GM15510 (cell line): ENCODE measurements around the gene USP13.

Source experiments
- POLR2A ChIP-seq: IDR thresholded peaks from 3 replicates; pipeline ENCODE4 v1.6.1; 2011; ENCODE audit warnings: borderline replicate concordance; ENCODE audit not compliant: insufficient read length; ENCODE audit errors: extremely low read depth

The USP13 gene

DNA sequence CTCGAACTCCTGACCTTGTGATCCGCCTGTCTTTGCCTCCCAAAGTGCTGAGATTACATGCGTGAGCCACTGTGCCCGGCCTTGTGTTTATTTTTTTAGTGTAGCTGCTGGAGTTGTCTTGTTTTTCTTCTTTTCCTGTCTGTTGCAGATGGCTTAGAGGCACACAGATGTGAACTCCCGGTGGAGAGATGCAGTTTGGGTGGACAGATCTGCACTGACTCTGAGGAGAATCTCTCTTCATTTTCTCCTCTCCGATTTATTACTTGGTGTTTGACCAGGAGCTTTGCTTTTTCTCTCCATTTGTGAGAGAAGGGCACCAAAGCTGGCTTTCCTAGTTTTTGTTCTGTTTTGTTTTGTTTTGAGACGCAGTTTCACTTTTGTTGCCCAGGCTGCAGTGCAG lies 62.7 kb downstream of the USP13 start:
- no peak for TF ChIP-seq POLR2A

DNA sequence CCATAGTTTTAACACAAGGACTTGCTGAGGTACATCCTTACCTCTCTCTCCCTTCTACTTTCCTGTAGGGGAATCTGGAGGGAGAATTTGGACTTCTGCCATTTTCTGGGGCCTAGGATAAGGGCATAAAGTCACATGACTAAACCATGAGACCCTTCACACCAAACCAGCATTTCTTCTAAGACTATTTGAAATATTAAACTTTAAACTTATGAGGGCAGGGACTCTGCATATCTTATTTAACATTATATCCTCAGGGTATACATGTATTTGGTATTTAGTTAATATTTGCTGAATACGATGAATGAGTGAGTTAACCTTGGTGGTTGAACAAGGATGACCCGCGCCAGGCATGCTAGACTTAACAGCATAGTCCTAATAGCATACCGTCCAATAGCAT lies 63.4 kb downstream of the USP13 start:
- no peak for TF ChIP-seq POLR2A

DNA sequence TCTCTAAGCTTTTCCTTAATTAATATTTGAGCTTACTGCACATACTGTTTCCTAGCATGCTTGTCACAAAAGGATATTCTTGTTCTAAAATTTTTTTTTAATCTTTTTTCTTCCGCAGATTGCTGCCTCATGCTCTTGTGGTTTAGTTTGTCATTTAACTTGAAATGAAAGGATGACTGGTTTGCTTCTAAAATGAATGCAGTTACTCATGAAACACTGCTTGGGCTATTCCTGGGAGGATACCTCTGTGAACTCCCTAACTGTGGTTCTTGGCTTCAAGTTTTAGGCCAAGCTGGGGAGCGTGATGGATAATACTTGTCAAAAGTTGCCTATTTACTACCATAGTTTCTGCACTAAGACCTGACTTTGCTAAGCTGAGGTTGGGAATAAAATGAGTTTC lies 64.0 kb downstream of the USP13 start:
- no peak for TF ChIP-seq POLR2A

DNA sequence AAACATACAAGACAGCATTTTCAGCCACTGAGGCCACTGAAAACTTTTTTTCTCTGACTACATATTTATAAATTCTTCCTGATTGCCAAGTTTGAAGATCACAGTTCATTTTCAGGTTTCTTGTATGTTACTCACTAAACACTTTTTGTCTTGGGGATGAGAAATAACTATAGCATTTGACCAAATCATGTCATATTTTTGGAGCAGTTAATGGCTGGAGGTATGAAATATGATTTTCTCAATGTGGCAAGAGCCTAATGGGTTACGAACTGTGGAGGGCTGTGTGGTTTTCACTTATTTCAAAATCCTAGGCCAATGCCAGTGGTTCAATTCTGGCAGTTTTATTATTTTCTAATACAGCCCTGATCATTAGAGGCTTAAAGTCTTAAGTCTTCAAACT lies 64.4 kb downstream of the USP13 start:
- no peak for TF ChIP-seq POLR2A

GRCh38 chr3:179719048-179719734 lies 66.4 kb downstream of the USP13 start:
- no peak for TF ChIP-seq POLR2A

DNA sequence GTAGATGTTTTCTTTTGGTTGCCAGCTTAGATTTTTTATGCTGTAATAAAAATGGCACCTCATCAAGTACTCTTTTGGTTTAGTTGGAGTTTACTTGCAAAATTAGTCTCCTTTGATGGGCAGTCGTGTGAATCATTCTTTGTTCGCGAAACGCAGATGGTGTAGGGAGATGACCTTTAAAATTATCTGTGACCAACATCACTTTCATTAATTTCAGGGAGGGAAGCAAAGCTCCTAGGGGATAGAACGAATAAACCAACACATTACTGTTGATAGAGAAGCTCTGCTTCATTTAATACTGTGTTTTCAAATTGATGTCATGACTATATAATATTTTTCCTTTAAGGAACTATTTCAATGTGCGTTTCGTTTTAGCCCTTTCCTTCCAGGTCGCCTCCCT lies 67.4 kb downstream of the USP13 start:
- no peak for TF ChIP-seq POLR2A

DNA sequence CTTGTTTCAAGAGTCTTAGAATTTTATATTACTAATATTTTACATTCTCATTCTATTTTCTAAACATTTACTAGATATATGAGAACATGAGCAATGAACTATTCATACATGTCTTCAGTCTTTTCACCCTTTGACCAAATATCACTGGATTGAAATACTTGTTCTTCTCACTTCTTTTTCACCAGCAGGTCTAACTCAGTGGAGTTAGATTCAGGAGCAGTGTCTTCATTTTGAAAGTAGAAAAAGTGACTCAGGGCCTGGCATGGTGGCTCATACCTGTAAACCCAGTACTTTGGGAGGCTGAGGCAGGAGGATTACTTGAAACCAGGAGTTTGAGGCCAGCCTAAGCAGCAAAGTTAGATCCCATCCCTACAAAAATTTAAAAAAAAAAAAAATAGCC lies 70.8 kb downstream of the USP13 start:
- TF ChIP-seq POLR2A: no peak

DNA sequence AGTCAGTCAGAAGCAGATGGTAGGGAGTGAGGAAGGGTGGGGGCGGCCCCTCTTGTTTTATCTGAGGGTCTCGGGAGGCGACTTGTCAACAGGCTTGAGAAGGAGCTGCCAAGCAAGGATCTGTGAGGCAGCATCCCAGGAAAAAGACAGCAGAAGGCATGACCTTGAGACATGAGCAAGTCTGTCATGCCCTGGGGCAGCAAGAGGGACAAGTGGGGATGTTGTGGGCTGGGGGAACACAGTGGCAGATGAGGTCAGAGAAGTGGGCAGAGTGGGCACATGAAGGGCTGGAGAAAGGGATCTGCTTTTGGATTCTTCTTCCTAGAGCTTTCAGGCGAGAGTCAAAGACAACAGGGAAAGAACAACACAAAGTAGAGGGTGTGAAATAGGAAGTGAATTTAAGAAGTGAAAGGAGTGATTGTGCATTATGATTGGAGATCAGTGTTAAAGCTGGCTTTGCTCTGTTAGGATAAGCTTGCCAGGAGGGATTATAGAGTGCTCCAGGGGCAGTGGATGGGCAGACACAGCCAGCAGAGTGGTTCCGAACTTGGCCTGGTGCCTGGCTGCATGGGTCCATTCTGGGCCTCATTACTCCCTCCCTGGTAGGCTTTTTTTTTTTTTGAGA lies 73.3 kb downstream of the USP13 start:
- TF ChIP-seq POLR2A: no peak

DNA sequence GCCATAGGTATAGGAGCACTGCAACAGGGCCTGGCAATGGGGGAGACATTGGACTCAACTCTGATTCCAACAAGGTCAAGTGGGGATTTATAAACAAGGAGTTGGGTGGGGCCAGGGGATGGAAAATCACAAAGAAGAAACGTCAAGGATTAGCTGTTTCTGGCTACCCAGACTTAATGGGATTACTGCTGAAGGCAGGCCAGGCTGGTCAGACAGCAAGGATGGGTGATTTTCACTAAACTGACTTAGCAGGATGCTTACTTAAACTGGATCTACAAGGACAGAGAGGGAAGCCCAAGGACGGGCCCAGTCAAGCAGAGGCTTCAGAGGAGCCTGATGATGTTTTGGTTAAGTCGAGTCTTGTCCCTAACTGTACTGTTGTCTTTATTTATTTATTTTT lies 76.2 kb downstream of the USP13 start:
- no peak for TF ChIP-seq POLR2A

DNA sequence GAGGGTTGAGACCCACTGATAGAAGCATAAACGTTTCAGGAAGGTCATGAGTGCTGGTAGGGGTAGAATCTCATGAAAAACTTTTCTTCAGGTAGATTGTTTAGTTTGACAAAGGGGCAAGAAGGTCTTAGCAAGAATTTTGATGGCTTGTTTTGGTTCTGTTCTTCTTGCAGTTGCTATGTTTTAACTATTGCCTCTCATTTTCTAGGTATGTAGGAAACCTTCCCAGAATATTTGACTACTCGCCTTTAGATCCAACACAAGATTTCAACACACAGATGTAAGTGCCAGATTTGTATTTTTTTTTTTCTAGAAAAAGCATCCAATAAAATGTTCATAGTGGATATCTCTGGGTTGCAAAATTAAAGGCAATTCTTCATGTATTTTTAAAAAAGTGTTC lies 77.1 kb downstream of the USP13 start:
- no peak for TF ChIP-seq POLR2A

GRCh38 chr3:179730506-179730905 lies 77.7 kb downstream of the USP13 start:
- no peak for TF ChIP-seq POLR2A

- no peak for TF ChIP-seq POLR2A
These were observed 78.7 kb downstream of the USP13 start for GRCh38 chr3:179731544-179731943.

DNA sequence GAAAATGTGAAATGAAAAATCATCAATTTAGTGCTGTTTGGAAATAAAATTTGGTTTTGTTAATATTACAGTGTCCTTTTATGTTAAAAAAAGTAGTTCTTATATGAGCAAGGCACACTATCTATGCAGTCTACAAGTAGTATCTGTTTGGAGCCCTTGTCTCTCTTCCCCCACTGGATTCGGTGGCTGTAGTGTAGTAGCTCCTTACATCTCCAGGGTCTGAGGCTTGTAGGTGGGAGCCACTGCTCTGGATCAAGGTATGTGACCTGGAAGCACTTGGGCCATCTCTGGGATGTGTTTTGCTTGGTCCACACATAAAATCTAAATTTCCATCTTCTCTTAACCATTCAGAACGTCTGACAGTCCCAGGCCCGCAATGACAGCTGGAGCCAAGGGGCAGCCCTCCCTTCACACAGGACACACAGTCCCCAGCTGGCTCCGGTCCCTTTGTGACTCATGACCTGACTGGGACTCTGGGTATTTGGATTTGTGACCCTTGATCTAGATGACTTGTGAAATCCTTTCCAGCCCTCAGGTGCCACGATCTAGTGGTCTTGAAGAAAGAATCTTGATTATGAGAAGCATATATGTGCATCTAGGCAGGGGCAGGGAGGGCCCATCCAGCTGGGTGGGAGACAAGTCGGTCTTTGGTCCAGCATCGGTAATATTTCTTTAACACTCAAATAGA lies 80.0 kb downstream of the USP13 start:
- no peak for TF ChIP-seq POLR2A

DNA sequence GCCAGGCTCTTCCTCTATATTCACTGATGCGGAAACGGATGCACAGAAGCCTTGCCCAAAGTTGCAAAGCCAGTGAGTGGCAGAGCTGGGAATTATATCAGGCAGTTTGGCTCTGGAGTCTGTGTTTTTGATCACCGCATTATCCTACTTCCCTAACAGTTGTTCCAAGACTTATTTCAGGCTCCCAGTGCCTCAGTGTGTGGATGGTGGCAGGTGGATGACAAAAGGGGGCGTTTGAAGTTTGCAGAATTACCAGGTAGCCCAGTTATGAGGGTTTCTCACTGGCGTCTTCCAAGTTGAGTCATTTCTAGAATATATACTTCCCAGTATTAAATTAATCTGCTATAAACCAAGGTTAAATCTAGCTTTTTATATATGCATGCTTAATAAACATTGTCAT lies 81.0 kb downstream of the USP13 start:
- TF ChIP-seq POLR2A: no peak

GRCh38 chr3:179734497-179735281 lies 81.8 kb downstream of the USP13 start:
- no peak for TF ChIP-seq POLR2A
